ENCODE data around the gene DAPK2.
"Not testable (repeated sequence)": the region's sequence is repeated elsewhere in the genome, so short reads cannot be mapped to it uniquely, and the experiment has no call there.

DAPK2 gene

GRCh38 chr15:63900306-63900705 is 146.0 kb downstream of the DAPK2 start:
- no peak for DNase-seq
- Mint-ChIP-seq H3K36me3 (ENCODE audit: low read depth) (no peaks in the 10 kb centered on the region), H3K4me1 (peaks cover 38% of the 10 kb centered on the region), H3K27me3 (ENCODE audit: low read depth, poor library complexity) (peaks cover 13% of the 10 kb centered on the region), H3K9me3 (peaks cover 5% of the 10 kb centered on the region), H3K27ac (no peak overlapping the region), H3K4me3 (no peak overlapping the region)
- TF ChIP-seq CTCF (IDR thresholded peaks at IDR 0.05): no peak

DNA sequence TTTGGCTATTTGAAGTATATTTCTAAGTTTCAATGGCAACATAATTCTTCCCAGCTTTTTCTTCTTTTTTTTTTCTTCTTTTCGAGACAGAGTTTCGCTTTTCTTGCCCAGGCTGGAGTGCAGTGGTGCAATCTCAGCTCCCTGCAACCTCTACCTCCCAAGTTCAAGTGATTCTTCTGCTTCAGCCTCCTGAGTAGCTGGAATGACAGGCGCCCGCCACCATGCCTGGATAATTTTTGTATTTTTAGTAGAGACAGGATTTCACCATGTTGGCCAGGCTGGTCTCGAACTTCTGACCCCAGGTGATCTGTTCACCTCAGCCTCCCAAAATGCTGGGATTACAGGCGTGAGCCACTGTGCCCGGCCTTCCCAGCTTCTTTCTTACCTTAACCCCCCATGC is 146.7 kb downstream of the DAPK2 start:
- H3K9me3 Mint-ChIP-seq; H3K4me3 Mint-ChIP-seq; DNase-seq; H3K36me3 Mint-ChIP-seq (ENCODE audit: low read depth); H3K27ac Mint-ChIP-seq: not testable (repeated sequence)
- Mint-ChIP-seq H3K4me1 (peaks cover 45% of the 10 kb centered on the region), H3K27me3 (ENCODE audit: low read depth, poor library complexity) (peaks cover 15% of the 10 kb centered on the region)

- peaks cover 5% of the 10 kb centered on the region for H3K9me3 Mint-ChIP-seq
- no peak for TF ChIP-seq CTCF (IDR thresholded peaks at IDR 0.05)
- no peak overlapping the region for H3K4me3 Mint-ChIP-seq
- peaks cover 15% of the 10 kb centered on the region for H3K27me3 Mint-ChIP-seq (ENCODE audit: low read depth, poor library complexity)
- peaks cover 49% of the 10 kb centered on the region for H3K4me1 Mint-ChIP-seq
- DNase-seq: no peak
- no peaks in the 10 kb centered on the region for H3K36me3 Mint-ChIP-seq (ENCODE audit: low read depth)
- no peak overlapping the region for H3K27ac Mint-ChIP-seq
Measured at GRCh38 chr15:63899193-63899592, 147.1 kb downstream of the DAPK2 start.

DNA sequence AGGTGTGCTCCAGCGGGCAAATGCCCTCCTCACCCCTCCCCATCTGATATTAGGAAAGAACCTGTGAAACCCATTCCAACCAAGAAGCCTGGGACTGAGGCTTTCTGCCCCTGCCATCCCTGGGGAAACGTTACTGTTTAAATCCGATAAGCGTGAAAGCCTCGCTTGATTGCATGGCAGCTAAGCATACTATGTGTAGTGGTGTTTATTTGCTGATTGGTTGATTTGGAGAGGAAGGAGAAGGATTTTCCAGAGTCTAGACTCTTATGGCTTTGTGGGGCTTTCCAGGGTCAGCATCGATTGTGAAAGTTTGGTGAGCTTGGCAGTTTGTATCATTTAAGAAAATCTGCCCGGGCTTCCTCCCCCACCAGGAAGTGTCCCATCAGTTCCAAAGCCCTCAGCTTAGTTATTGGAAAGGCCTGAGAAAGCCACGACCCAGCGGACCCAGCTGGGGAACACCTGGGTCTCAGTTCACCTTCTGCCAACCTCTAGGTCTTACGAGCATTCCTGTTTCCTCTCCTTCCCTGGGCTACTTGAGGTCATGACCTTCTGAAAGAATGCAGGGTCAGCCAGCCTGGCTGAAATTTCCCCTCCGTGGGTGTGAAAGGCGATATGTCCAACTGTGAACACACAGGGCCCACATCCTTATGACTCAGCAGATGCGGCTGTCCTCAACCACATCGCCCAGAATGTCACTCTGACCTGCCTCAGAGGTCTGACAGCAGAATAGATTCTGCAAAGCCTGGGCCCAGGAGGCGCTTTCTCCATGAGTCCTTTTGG is 149.8 kb downstream of the DAPK2 start:
- TF ChIP-seq CTCF (IDR thresholded peaks at IDR 0.05): no peak
- Mint-ChIP-seq H3K36me3 (ENCODE audit: low read depth) (no peaks in the 10 kb centered on the region), H3K4me3 (peak overlapping the region; percentile 43), H3K4me1 (peaks cover 67% of the 10 kb centered on the region), H3K9me3 (peaks cover 5% of the 10 kb centered on the region), H3K27me3 (ENCODE audit: low read depth, poor library complexity) (peaks cover 18% of the 10 kb centered on the region), H3K27ac (peak overlapping the region; percentile 86)
- peak; percentile 58 for DNase-seq

- H3K36me3 Mint-ChIP-seq (ENCODE audit: low read depth): no peaks in the 10 kb centered on the region
- peaks cover 18% of the 10 kb centered on the region for H3K27me3 Mint-ChIP-seq (ENCODE audit: low read depth, poor library complexity)
- H3K4me3 Mint-ChIP-seq: peak overlapping the region; percentile 43
- no peak for DNase-seq
- peak overlapping the region; percentile 46 for H3K27ac Mint-ChIP-seq
- peaks cover 5% of the 10 kb centered on the region for H3K9me3 Mint-ChIP-seq
- no peak for TF ChIP-seq CTCF (IDR thresholded peaks at IDR 0.05)
- peaks cover 69% of the 10 kb centered on the region for H3K4me1 Mint-ChIP-seq
Measured at GRCh38 chr15:63895787-63896218, 150.5 kb downstream of the DAPK2 start.

GRCh38 chr15:63895194-63895593 is 151.1 kb downstream of the DAPK2 start:
- Mint-ChIP-seq H3K4me1 (peaks cover 67% of the 10 kb centered on the region), H3K27ac (peak overlapping the region; percentile 46), H3K9me3 (peaks cover 5% of the 10 kb centered on the region), H3K27me3 (ENCODE audit: low read depth, poor library complexity) (peaks cover 18% of the 10 kb centered on the region), H3K36me3 (ENCODE audit: low read depth) (no peaks in the 10 kb centered on the region), H3K4me3 (no peak overlapping the region)
- DNase-seq: no peak
- TF ChIP-seq CTCF (IDR thresholded peaks at IDR 0.05): no peak

Measured in nephron progenitor cell (in vitro differentiated cells).